HG03039 (cell line): ENCODE measurements around the gene RANBP3.

Experiments used
- ATAC-seq: cut with Tn5 transposase; IDR thresholded peaks from one replicate; pipeline ENCODE4 v1.9.1; 2021; ENCODE audit warnings: mild to moderate bottlenecking, moderate library complexity; ENCODE audit not compliant: unreplicated experiment

The RANBP3 gene

GRCh38 chr19:5907241-5907640 lies 70.7 kb downstream of the RANBP3 start:
- no peak for ATAC-seq

- ATAC-seq, result no peak
Observed at GRCh38 chr19:5905114-5905778, 72.7 kb downstream of the RANBP3 start.

- peak; percentile 72 for ATAC-seq
Observed at GRCh38 chr19:5904352-5905113, 73.4 kb downstream of the RANBP3 start, which contains the start of gene VMAC. VMAC (plus strand) TSS chr19:5904872; CDS start chr19:5904891, 19 bp downstream.

- ATAC-seq, result peak; percentile 30
Observed at GRCh38 chr19:5903624-5904351, 74.2 kb downstream of the RANBP3 start, which contains the start of gene NDUFA11. NDUFA11 (minus strand) TSS chr19:5903790; CDS start chr19:5903708, 82 bp downstream.

GRCh38 chr19:5903056-5903623 lies 74.8 kb downstream of the RANBP3 start:
- no peak for ATAC-seq

GRCh38 chr19:5900976-5901375 lies 77.0 kb downstream of the RANBP3 start:
- no peak for ATAC-seq

GRCh38 chr19:5899728-5900526 lies 78.0 kb downstream of the RANBP3 start:
- ATAC-seq, result no peak

- ATAC-seq, result no peak
Observed at GRCh38 chr19:5897189-5897969, 80.6 kb downstream of the RANBP3 start.

- ATAC-seq, result no peak
Observed at GRCh38 chr19:5896365-5897076, 81.4 kb downstream of the RANBP3 start.

- ATAC-seq, result no peak
Observed at GRCh38 chr19:5895890-5896289, 82.0 kb downstream of the RANBP3 start.

- ATAC-seq, result no peak
Observed at GRCh38 chr19:5895409-5895808, 82.5 kb downstream of the RANBP3 start.

- no peak for ATAC-seq
Observed at GRCh38 chr19:5894704-5895349, 83.1 kb downstream of the RANBP3 start.

- no peak for ATAC-seq
Observed at GRCh38 chr19:5893907-5894703, 83.8 kb downstream of the RANBP3 start.

GRCh38 chr19:5893296-5893903 lies 84.5 kb downstream of the RANBP3 start:
- ATAC-seq, result no peak

- no peak for ATAC-seq
Observed at GRCh38 chr19:5892772-5893275, 85.1 kb downstream of the RANBP3 start.

- no peak for ATAC-seq
Observed at GRCh38 chr19:5891938-5892771, 85.8 kb downstream of the RANBP3 start.
